B cell (primary cell): ENCODE measurements around the gene ALG5.

Experiments used
- CTCF ChIP-seq: fragments of 200-600 bp; IDR thresholded peaks from one replicate; pipeline ENCODE4 v1.8.0; 2022; ENCODE audit warnings: antibody characterized with exemption, mild to moderate bottlenecking
- EZH2 ChIP-seq: IDR thresholded peaks from 2 replicates; pipeline ENCODE4 v1.6.1; 2012; ENCODE audit warnings: borderline replicate concordance, low read depth, mild to moderate bottlenecking, moderate library complexity, low read length; ENCODE audit not compliant: insufficient read depth, poor library complexity, severe bottlenecking

- TF ChIP-seq CTCF (no peak), EZH2 (no peak)
Measured at GRCh38 chr13:36986462-36987240, 12.5 kb downstream of the ALG5 start.
